Fibroblast of lung (primary cell): ENCODE data around the gene KNOP1. TPM values are rescaled to one million over a fixed set of nuclear protein-coding genes. Genes with fewer than 3 reads are reported as not detected.

Experiments
- DNase-seq, 2 donors: peaks; one replicate each; pipeline versions ENCODE4 v3.0.0 to v3.0.0-alpha.2; 2010; ENCODE audit warnings: low read depth in 2 of 2
- H2AFZ ChIP-seq: 2 replicates; pipeline ENCODE4 v1.5.1; 2012; ENCODE audit warnings: low read length, control low read depth, inconsistent platforms
- H3K27ac ChIP-seq: 2 replicates; pipeline ENCODE4 v1.5.1; 2011; ENCODE audit warnings: low read length, control low read depth; ENCODE audit not compliant: insufficient read depth
- H3K27me3 ChIP-seq: 2 replicates; pipeline ENCODE4 v1.5.1; 2011; ENCODE audit warnings: mild to moderate bottlenecking, low read length; ENCODE audit not compliant: control insufficient read depth, insufficient read depth
- H3K36me3 ChIP-seq: 2 replicates; pipeline ENCODE4 v1.5.1; 2011; ENCODE audit warnings: low read length; ENCODE audit not compliant: control insufficient read depth, insufficient read depth
- H3K4me1 ChIP-seq: 2 replicates; pipeline ENCODE4 v1.5.1; 2011; ENCODE audit warnings: low read length; ENCODE audit not compliant: control insufficient read depth, insufficient read depth; ENCODE audit errors: extremely low read depth
- H3K4me2 ChIP-seq: 2 replicates; pipeline ENCODE4 v1.5.1; 2011; ENCODE audit warnings: low read length, control low read depth; ENCODE audit not compliant: insufficient read depth; ENCODE audit errors: extremely low read depth
- H3K4me3 ChIP-seq, 4 experiments: fragments of 200-600 bp in 1 of 4; sonication (generic) in 1 of 4; replicated peaks in 1 of 4; 2 replicates each; pipeline ENCODE4 v1.5.1; 2011 to 2016; ENCODE audit warnings: low read length in 4 of 4, low read depth in 3 of 4, mild to moderate bottlenecking in 3 of 4, control low read depth in 2 of 4, inconsistent platforms in 1 of 4, mixed read lengths in 1 of 4; ENCODE audit not compliant: insufficient read depth in 1 of 4; ENCODE audit errors: control extremely low read depth in 1 of 4
- H3K79me2 ChIP-seq: 2 replicates; pipeline ENCODE4 v1.5.1; 2012; ENCODE audit warnings: mild to moderate bottlenecking, low read length, inconsistent platforms; ENCODE audit not compliant: control insufficient read depth, insufficient read depth
- H3K9ac ChIP-seq: 2 replicates; pipeline ENCODE4 v1.5.1; 2011; ENCODE audit warnings: mild to moderate bottlenecking, low read length, control low read depth; ENCODE audit not compliant: insufficient read depth
- H3K9me3 ChIP-seq: 2 replicates; pipeline ENCODE4 v1.5.1; 2012; ENCODE audit warnings: low read depth, low read length; ENCODE audit not compliant: control insufficient read depth, insufficient read depth
- H4K20me1 ChIP-seq: 2 replicates; pipeline ENCODE4 v1.5.1; 2011; ENCODE audit warnings: low read length; ENCODE audit not compliant: control insufficient read depth, insufficient read depth; ENCODE audit errors: extremely low read depth
- EZH2 ChIP-seq: IDR thresholded peaks from 2 replicates; pipeline ENCODE4 v1.5.1; 2012; ENCODE audit warnings: low read length, control low read depth, mild to moderate bottlenecking; ENCODE audit errors: missing control alignments
- polyA plus RNA-seq, 2 donors: library from polyadenylated mRNA; depleted of rRNA in 1 of 2; stranded (reverse) in 1 of 2; unstranded in 1 of 2; fragments of >200 nt; gene quantifications; 2 replicates each; pipeline ENCODE4 v1.2.1, GENCODE V29; 2011 to 2012; ENCODE audit warnings: missing spikeins in 1 of 2
- total RNA-seq: library from RNA; depleted of rRNA; stranded (reverse); fragments of >200 nt; gene quantifications from 2 replicates; pipeline ENCODE4 v1.2.1, GENCODE V29; 2014
- TF ChIP-seq, protein P1 (sequence below), 2 donors: IDR thresholded peaks in 1 of 2; conservative IDR thresholded peaks in 1 of 2; 1 replicate in 1 of 2; 2 replicates in 1 of 2; pipeline ENCODE4 v1.5.1; 2011 to 2012; ENCODE audit warnings: low read length in 2 of 2, control low read depth in 1 of 2, inconsistent platforms in 1 of 2, low read depth in 1 of 2, mild to moderate bottlenecking in 1 of 2

The KNOP1 gene
- total and polyA plus RNA-seq, 2 donors (not counting 1 experiment from before 2014, with no cell fraction given): 7.8 to 12.1 TPM

GRCh38 chr16:19687279-19687678 lies 30.7 kb downstream of the KNOP1 start:
- Histone ChIP-seq H3K4me3 (no peak overlapping the region), H3K27me3 (no peaks in the 10 kb centered on the region), H3K9me3 (no peaks in the 10 kb centered on the region), H3K4me2 (no peak overlapping the region), H3K4me1 (no peaks in the 10 kb centered on the region), H4K20me1 (no peaks in the 10 kb centered on the region), H3K36me3 (peaks cover 14% of the 10 kb centered on the region), H3K79me2 (no peaks in the 10 kb centered on the region), H3K9ac (no peak overlapping the region), H2AFZ (no peak overlapping the region), H3K27ac (no peak overlapping the region)
- no peak for TF ChIP-seq EZH2
- no peak for DNase-seq

GRCh38 chr16:19685176-19685575 lies 32.9 kb downstream of the KNOP1 start:
- no peak for DNase-seq
- Histone ChIP-seq H3K4me1 (no peaks in the 10 kb centered on the region), H3K9ac (no peak overlapping the region), H3K4me3 (no peak overlapping the region), H4K20me1 (no peaks in the 10 kb centered on the region), H3K4me2 (no peak overlapping the region), H3K27me3 (no peaks in the 10 kb centered on the region), H2AFZ (no peak overlapping the region), H3K27ac (no peak overlapping the region), H3K36me3 (peaks cover 10% of the 10 kb centered on the region), H3K9me3 (no peaks in the 10 kb centered on the region), H3K79me2 (no peaks in the 10 kb centered on the region)
- TF ChIP-seq, protein P1, sequence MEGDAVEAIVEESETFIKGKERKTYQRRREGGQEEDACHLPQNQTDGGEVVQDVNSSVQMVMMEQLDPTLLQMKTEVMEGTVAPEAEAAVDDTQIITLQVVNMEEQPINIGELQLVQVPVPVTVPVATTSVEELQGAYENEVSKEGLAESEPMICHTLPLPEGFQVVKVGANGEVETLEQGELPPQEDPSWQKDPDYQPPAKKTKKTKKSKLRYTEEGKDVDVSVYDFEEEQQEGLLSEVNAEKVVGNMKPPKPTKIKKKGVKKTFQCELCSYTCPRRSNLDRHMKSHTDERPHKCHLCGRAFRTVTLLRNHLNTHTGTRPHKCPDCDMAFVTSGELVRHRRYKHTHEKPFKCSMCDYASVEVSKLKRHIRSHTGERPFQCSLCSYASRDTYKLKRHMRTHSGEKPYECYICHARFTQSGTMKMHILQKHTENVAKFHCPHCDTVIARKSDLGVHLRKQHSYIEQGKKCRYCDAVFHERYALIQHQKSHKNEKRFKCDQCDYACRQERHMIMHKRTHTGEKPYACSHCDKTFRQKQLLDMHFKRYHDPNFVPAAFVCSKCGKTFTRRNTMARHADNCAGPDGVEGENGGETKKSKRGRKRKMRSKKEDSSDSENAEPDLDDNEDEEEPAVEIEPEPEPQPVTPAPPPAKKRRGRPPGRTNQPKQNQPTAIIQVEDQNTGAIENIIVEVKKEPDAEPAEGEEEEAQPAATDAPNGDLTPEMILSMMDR (conservative IDR thresholded peaks at IDR 0.05 in 1 of 2, IDR thresholded peaks at IDR 0.05 in 1 of 2; ENCODE audit: low read depth in 1 of 2, low read length in 2 of 2): no peak
- TF ChIP-seq EZH2: no peak

GRCh38 chr16:19683453-19684236 lies 34.4 kb downstream of the KNOP1 start:
- no peak overlapping the region for H3K27ac ChIP-seq
- H3K9me3 ChIP-seq: no peaks in the 10 kb centered on the region
- H3K27me3 ChIP-seq: no peaks in the 10 kb centered on the region
- H3K36me3 ChIP-seq: peaks cover 10% of the 10 kb centered on the region
- H3K9ac ChIP-seq: no peak overlapping the region
- no peak overlapping the region for H3K4me3 ChIP-seq
- H3K79me2 ChIP-seq: no peaks in the 10 kb centered on the region
- no peak for DNase-seq
- H3K4me1 ChIP-seq: no peaks in the 10 kb centered on the region
- H3K4me2 ChIP-seq: no peak overlapping the region
- no peak for TF ChIP-seq EZH2
- TF ChIP-seq, protein P1 (conservative IDR thresholded peaks at IDR 0.05 in 1 of 2, IDR thresholded peaks at IDR 0.05 in 1 of 2; ENCODE audit: low read depth in 1 of 2, low read length in 2 of 2): no peak
- no peaks in the 10 kb centered on the region for H4K20me1 ChIP-seq
- H2AFZ ChIP-seq: no peak overlapping the region
